Type B pancreatic cell (in vitro differentiated cells): ENCODE results near the gene FNDC8. TPM values are rescaled to one million over a fixed set of nuclear protein-coding genes. Genes with fewer than 3 reads are reported as not detected.
A peak's percentile ranks its signal among the peaks of the same experiment; 100 is the strongest.

Experiments
- DNase-seq: peaks from one replicate; pipeline ENCODE4 v3.0.0; 2021; ENCODE audit warnings: mixed read lengths; ENCODE audit not compliant: unreplicated experiment; ENCODE audit errors: extremely low spot score
- H3K27ac Mint-ChIP-seq: 2 replicates; pipeline ENCODE4 v1.8.0; 2021; ENCODE audit warnings: mild to moderate bottlenecking, mixed read lengths
- H3K27me3 Mint-ChIP-seq: 2 replicates; pipeline ENCODE4 v1.8.0; 2021; ENCODE audit warnings: mixed read lengths
- H3K36me3 Mint-ChIP-seq: 2 replicates; pipeline ENCODE4 v1.8.0; 2021; ENCODE audit warnings: mixed read lengths
- H3K4me1 Mint-ChIP-seq: one replicate; pipeline ENCODE4 v1.8.0; 2021; ENCODE audit warnings: mixed read lengths; ENCODE audit not compliant: unreplicated experiment
- H3K4me3 Mint-ChIP-seq: 2 replicates; pipeline ENCODE4 v1.8.0; 2021; ENCODE audit warnings: mild to moderate bottlenecking, mixed read lengths
- H3K9me3 Mint-ChIP-seq: 2 replicates; pipeline ENCODE4 v1.8.0; 2021; ENCODE audit warnings: mixed read lengths
- CTCF ChIP-seq: fragments of 200-600 bp; sonication (generic); conservative IDR thresholded peaks from 2 replicates; pipeline ENCODE4 v1.5.0; 2021; ENCODE audit warnings: antibody characterized with exemption, mild to moderate bottlenecking
- total RNA-seq: library from RNA; stranded (reverse); gene quantifications from 2 replicates; pipeline ENCODE4 v1.2.1, GENCODE V29; 2021; ENCODE audit warnings: low replicate concordance

FNDC8 gene
- total RNA-seq, 1 donor from 2014 or later = not detected

GRCh38 chr17:35138218-35138617, 16.8 kb downstream of the FNDC8 start:
- H3K36me3 Mint-ChIP-seq = peaks cover 12% of the 10 kb centered on the region
- no peak for TF ChIP-seq CTCF

GRCh38 chr17:35141681-35142466, 20.5 kb downstream of the FNDC8 start, which contains the start of gene NLE1:
Gene NLE1, minus strand, starts transcription at chr17:35142303. Its CDS starts 28 bp downstream, at chr17:35142275.
- no peaks in the 10 kb centered on the region for H3K36me3 Mint-ChIP-seq
- peak; percentile 98 for TF ChIP-seq CTCF
- no peaks in the 10 kb centered on the region for H3K9me3 Mint-ChIP-seq
- H3K27ac Mint-ChIP-seq = no peak within 1 kb of the TSS
- H3K4me1 Mint-ChIP-seq = peaks cover 3% of the 10 kb centered on the region
- H3K27me3 Mint-ChIP-seq = peaks cover 1% of the 10 kb centered on the region
- H3K4me3 Mint-ChIP-seq = peak within 1 kb of the TSS; percentile 88
- peak; percentile 89 for DNase-seq

More at GRCh38 chr17:35138218-35138617, 16.8 kb downstream of the FNDC8 start:
- Mint-ChIP-seq H3K27ac (no peak overlapping the region), H3K4me1 (peaks cover 3% of the 10 kb centered on the region), H3K4me3 (no peak overlapping the region), H3K9me3 (no peaks in the 10 kb centered on the region), H3K27me3 (no peaks in the 10 kb centered on the region)
- no peak for DNase-seq

- Mint-ChIP-seq H3K27ac (no peak overlapping the region), H3K9me3 (no peaks in the 10 kb centered on the region), H3K4me1 (peaks cover 3% of the 10 kb centered on the region), H3K4me3 (peak overlapping the region; percentile 88), H3K27me3 (peaks cover 6% of the 10 kb centered on the region), H3K36me3 (no peaks in the 10 kb centered on the region)
- no peak for TF ChIP-seq CTCF
- no peak for DNase-seq
Observed at GRCh38 chr17:35142467-35142796, 21.0 kb downstream of the FNDC8 start.

GRCh38 chr17:35144840-35145239, 23.4 kb downstream of the FNDC8 start:
- DNase-seq = no peak
- TF ChIP-seq CTCF = no peak
- H3K4me3 Mint-ChIP-seq = no peak overlapping the region
- H3K36me3 Mint-ChIP-seq = no peaks in the 10 kb centered on the region
- peaks cover 3% of the 10 kb centered on the region for H3K4me1 Mint-ChIP-seq
- no peak overlapping the region for H3K27ac Mint-ChIP-seq
- H3K27me3 Mint-ChIP-seq = peaks cover 6% of the 10 kb centered on the region
- no peaks in the 10 kb centered on the region for H3K9me3 Mint-ChIP-seq

- Mint-ChIP-seq H3K27me3 (peaks cover 6% of the 10 kb centered on the region), H3K4me1 (no peaks in the 10 kb centered on the region), H3K4me3 (no peak overlapping the region), H3K36me3 (no peaks in the 10 kb centered on the region), H3K9me3 (no peaks in the 10 kb centered on the region), H3K27ac (no peak overlapping the region)
- no peak for DNase-seq
- TF ChIP-seq CTCF = no peak
Observed at GRCh38 chr17:35146214-35146833, 24.9 kb downstream of the FNDC8 start.
